ELR (cell line): Measurements from ENCODE around the gene ZNRF2.
"Not testable (repeated sequence)": the region's sequence is repeated elsewhere in the genome, so short reads cannot be mapped to it uniquely, and the experiment has no call there.

Experiments used
- DNase-seq: peaks from one replicate; pipeline ENCODE4 v3.0.0-alpha.2; 2015; ENCODE audit warnings: low read depth

The ZNRF2 gene

DNA sequence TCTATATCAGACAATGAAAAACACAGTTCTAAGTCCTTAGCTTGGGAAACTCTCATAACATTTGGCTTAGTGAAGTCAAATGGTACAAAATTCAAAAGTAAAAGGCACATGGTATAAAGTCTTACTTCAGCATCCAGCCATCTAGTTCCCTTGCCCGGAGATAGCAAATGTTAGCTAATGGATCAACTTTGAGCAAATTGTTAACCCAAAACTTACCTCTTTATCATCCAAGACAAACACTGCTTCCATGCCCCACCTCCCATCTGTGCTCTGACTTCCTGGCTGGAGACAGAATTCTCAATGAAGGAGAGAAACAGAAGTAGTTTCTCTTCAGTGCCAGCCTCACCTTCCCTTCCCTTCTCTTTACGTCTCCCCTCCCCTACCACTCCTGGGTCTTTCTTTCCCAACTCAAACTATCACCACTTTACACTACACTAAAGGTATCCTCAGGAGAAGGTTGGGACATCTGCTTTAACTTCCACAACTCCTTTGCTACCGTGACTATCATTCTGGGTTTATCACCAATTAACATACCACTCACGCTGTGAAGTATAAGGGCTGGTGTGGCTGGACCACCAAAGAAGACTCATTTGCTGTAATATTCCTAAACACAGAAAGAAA is 21.2 kb upstream of the ZNRF2 start:
- DNase-seq, result no peak

DNA sequence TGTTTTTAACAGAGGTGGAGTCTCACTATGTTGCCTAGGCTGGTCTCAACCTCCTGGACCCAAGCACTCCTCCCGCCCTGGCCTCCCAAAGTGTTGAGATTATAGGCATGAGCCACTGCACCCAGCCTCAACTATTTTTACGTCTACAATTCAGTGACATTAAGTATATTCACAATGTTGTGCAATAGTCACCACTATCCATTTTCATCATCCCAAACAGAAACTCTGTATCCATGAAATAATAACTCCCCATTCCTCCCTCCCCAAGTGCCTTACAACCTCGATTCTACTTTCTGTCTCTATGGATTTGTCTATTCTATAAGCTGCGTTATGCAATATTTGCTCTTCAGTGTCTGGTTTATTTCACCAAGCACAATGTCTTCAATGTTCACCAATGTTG is 20.3 kb upstream of the ZNRF2 start:
- no peak for DNase-seq

DNA sequence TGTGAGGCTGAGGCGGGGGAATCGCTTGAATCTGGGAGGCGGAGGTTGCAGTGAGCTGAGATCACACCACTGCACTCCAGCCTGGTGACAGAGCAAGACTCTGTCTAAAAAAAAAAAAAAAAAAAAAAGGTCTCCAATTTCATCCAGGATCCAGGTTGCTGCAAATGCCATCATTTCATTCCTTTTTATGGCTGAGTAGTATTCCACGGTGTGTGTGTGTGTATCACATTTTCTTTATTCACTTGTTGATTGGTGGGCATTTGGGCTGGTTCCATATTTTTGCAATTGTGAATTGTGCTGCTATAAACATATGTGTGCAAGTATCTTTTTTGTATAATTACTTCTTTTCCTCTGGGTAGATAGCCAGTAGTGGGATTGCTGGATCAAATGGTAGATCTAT is 19.2 kb upstream of the ZNRF2 start:
- not testable (repeated sequence) for DNase-seq

DNA sequence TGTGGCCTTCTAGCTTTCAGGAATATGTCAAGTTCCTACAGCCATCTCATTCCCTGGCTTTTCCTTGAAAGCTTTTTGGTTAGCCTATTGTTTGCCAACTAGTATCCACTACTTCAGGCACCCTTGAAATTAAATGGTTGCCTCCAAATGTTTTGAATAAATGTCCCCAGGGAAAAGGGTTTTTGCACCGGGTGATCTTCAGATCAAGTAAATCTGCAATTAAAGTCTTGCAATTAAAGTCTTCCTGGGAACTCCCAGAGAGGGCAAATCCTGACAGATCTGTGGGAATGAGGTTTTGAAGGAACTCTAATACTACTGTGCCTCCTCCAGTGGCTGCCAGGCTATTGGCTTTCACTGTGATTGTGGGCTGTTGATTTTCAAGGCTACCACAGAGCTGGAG is 17.7 kb upstream of the ZNRF2 start:
- DNase-seq, result no peak

DNA sequence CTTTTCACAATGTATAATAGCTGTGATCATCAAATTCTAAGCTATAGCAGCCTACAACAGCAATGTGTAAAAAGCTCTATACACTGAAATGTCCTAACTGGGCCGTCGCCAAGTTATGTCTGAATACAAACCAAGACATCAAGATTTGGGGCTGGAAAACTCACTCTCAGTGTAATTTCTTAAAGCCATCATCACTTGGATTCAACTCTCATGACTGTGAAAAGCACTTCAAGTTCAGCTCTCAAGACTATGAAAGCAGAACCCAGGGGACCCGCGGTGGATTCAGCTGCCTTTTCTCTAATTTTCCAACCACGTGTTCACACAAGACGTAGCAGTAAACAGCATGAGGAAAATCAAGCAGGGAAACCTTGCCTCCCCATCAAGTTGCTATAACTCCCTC is 15.8 kb upstream of the ZNRF2 start:
- no peak for DNase-seq

DNA sequence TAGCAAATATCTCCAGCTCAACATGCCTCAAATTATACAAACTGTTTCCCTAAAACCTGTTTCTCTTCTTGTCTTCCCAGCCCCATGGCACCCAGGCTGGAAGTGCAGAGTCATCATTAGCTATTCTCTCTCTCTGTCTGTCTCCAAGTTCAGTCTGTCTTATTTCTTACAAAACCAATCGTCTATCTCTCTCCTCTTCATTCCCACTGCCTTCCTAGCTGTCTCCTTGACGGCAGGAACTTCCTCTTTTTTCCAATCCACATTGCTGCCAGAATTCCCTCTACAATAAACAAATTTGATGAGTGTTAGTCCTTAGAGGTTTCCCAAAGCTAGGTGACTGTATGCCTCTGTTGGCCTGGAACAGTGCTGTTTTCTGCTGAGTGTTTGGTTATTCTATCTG is 14.9 kb upstream of the ZNRF2 start:
- DNase-seq, result no peak

DNA sequence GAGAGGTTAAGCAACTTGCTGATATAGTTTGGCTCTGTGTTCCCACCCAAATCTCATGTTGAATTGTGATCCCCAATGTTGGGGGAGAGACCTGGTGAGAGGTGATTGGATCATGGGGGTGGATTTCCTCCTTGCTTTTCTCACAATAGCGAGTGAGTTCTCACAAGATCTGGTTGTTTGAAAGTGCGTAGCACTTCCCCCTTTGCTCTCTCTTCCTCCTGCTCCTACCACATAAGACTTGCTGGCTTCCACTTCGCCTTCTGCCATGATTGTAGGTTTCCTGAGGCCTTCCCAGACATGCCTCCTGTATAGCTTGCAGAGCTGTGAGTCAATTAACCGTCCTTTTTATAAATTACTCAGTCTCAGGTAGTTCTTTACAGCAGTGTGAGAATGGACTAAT is 13.5 kb upstream of the ZNRF2 start:
- DNase-seq, result no peak

DNA sequence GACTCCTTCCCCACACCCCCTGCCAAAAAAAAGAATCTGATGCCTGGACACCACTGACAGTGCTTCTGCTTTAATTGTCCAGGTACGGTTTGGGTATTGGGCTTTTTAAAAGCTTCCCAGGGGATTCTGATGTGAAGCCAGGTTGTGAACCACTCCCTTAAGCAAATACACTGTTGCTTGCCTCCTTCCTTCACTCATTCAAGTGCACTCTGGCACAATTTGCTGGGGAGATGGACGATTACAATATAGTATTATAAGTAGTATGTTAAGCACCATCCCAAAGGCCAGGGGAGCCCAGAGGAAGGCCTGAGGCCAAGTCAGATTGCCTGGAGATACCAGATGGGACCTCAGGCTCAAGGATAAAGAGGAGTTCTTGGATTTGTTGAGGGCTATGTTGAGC is 12.3 kb upstream of the ZNRF2 start:
- no peak for DNase-seq

DNA sequence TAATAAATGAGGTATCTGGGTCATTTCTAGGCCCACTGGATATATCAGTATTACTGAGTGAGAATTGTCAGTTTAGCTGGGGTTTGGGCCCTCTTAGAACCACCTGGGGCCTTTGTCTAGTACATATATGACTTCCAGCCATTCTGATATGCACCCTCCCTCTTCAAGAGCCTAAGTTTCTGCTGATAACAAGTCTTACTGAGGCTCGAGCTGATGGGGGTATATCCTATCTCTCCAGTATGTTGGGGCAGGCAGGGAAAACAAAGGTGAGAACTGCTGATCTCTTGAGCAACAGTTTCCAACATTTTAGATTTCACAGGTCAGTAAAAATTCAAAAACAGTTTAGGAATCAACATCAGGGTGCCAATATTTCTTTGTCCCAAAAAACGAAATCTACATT is 10.8 kb upstream of the ZNRF2 start:
- DNase-seq, result no peak

DNA sequence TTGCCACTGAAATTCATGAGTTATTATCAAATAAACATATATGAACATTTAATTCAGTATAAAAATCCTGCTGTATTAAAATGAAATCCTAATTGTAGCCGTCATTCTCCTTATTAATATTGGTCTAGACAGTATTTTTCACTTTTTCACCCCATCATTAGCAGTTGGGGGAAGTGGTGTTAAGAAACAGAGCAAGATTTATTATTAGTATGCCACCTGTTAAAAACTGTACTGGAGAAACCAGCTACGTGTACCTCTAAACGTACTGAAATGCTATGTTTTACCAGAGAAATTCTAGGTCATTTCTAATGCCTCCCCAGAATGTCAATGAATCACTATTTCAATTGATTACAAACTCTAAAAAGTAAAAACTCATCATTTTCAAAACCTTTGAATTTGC is 9.8 kb upstream of the ZNRF2 start:
- no peak for DNase-seq

DNA sequence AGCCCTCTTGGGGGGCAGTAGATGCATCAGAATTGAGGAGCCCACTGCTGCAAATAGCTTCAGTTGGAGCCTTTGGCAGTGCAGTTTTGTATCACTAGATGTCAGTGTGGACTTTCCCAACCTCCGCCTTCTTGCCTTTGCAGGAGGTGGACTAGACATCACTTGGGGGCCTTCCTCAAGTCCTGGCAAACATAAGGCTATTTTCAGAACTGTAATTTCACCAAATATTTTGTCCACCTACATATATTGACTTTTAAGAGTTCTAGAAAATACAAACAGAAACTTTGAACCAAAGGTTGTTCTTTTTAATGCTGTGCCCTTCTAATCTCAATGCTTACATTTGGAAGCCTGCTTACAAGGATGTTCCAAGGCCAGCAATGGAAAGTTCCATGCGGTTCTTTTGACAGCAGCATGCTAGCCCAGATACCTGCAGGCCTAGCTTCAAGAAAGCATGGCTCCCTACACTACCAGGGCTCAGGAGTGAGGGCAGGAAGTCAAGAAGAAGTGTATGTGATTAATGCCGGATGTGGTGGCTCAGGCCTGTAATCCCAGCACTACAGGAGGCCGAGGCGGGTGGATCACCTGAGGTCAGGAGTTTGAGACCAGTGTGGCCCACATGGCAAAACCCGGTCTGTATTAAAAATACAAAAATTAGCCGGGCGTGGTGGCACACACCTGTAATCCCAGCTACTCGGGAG is 8.0 kb upstream of the ZNRF2 start:
- DNase-seq, result peak; percentile 72

DNA sequence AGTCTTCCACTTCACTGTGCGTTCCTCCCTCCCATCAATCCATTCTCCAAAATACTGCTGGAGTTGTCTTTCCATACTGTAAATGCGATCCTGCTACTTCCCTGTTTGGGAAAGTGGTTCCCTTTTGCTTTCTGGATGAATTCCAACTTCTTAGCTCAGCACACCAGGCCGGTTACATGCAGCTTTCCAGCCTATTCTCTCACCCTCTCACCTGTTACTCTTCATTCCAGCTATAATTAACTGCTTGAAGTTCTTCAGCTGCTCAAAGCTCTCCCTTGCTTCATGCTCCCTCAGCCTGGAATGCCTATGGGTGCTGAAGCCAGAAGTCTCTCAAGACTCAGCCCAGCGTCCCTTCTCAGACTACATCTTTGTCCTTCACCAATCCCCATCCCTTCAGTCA is 6.0 kb upstream of the ZNRF2 start:
- DNase-seq, result no peak

DNA sequence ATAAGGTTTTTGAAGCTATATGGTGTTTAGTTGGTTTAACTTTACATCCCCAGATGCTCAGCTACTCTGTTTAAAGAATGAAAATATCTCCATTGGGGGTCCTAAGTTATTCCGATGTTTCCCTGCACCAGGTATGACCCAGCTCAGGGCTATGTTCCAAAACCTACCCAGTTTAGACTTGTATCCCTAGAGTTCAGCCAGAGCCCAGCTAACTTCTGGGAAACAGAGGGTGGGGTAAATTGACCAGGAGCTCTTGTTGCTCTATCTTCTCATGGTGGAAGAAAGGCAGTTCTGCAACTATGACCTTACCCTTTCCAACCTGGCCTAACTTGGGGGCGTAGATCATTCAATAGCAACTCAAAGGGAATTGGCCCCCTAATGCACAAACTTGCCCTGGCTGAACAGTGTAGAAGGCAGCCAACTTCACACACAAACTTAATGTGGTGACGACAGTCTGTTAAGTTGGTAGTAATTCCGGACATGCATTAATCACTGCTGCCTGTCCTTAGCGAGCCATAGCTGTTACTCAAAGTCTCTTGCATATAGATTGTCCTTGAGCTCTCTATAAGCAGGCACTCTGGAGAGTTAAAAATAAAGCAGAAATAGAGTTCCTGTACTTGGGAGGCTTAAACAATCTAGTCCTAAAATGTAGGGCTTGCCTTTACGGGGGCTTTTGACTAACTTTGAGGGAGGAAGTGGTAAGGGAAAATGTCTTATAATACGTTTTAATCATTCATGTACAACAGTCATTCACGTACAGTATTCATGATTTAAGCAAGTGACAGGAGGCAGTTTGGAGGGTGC is 5.3 kb upstream of the ZNRF2 start:
- DNase-seq, result peak; percentile 19

DNA sequence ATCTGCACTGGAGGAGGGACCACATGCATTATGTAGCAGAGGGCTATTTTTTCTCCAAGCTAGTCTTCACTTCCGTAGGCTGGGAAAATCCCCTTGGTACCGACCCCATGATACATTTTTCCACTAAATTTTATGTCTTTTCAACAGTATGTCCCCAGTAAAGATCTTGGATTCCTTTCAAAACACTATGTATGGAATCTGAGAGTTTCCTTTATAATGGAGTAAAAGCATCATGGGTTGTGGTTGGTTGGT is 4.8 kb upstream of the ZNRF2 start:
- no peak for DNase-seq

DNA sequence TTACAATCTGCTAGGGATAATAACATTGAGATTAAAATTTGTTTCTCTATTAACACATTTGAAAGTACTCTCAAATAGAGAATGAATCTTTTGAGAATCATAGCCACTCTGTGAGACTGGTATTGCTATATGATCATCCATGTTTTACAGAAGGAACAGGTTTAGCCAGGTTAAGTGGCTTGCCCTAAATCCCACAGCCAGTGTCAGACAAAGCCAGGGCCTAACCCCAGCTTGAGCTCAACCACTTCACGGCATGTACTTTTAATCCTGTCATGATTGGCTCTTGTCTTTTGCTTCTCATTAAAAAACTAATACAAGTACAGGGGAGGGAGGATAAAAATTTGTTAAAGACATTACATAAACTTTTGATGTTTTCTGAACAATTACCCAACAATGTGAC is 3.8 kb upstream of the ZNRF2 start:
- DNase-seq, result no peak

DNA sequence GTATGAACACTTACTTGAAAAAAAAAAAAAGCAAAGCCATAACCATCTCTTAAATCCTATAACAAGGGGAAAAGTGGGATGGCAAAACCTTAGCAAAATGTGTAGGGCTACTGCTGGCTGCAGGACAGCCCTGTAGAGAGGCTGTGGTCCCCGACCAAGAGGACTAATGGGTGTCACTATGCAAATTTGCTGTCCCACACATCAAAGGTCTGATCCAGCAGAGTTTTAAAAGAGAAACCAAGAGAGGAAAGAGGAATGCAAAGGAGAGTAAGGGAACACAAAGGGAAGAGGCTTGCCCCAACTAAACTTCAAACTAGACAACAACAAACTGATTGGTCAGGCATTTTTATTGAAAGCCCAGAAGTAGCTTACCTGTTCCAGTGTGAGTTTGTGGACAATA is 3.1 kb upstream of the ZNRF2 start:
- DNase-seq, result no peak

DNA sequence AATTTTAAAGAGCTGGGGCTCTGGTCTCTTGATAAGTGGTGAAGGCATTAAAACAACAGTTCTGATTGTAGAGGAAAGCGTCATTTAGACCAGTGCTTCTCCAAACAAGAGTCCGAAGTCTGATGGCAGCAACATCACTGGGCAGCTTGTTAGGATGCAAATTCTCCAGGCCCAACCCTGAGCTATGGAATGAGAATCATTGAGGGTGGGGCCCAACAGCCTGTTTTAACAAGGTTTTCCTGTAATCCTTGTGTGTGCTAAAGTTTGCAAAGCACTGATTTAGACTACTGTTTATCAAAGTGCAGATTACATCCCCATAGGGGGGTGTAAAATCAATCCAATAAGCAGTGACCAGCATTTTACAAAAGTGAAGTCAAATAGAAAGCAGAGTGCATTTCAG is 2.6 kb upstream of the ZNRF2 start:
- no peak for DNase-seq

DNA sequence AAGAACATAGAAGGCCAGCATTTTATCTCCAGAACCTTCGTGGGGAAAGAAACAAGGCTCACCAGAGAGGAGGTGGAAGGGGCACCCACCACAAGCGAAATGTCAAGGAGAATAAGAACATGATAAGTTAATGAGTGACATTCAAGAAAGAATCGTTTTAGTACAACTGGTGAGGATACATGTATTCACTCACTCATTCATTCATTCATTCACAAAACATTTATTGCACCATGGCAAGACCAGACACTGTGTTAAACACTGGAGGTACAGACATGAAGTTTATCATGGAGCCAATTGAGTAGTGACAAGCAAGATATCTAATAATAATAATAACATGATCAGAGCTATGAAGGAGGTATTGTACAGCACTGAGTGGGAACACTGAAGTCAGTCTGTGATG is 1.7 kb upstream of the ZNRF2 start:
- no peak for DNase-seq

DNA sequence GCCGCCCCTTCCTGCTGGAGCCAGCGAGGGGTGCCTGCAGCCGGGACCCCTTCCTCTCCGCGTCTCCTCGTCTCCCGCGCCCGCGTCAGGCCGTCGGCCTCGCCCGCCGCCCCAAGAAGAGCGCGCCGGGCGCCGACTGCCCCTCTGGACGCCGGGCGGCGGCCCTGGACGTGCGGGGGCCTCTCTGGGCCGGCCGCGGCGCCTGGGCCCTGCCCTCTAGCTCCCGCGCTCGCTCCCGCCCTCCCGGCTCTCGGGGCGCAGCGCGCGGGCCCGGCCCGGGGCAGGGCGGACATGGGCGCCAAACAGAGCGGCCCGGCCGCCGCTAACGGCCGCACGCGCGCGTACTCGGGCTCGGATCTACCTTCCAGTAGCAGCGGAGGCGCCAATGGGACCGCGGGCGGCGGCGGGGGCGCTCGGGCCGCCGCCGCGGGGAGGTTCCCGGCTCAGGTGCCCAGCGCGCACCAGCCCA is 704 bp downstream of the ZNRF2 start:
- peak; percentile 54 for DNase-seq

DNA sequence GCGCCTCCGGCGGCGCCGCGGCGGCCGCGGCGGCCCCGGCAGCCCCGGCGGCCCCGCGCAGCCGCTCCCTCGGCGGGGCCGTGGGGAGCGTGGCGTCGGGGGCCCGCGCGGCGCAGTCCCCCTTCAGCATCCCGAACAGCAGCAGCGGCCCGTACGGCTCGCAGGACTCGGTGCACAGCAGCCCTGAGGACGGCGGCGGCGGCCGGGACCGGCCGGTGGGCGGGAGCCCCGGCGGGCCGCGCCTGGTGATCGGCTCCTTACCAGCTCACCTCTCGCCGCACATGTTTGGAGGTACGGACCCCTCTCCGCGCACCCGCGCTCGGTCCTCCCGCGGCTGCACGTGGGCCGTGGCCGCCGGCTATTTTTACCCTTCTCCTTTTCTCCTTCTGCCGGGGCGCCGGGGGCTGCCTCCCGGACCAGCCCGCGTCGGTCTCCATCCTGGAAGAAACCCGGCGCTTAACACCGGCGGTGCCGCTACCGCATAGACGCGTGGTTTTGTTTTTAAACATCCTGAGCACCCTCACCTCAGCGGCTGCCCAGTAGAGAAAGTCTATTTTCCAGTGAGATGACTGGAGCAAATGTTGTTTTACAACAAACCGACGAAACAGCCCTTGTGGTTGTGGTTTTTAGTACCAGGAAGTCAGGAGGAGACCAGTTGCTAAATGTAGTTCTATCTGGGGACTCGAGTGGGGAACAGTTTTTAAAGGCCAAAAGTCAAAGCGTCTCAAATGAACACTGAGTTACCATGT is 1.3 kb downstream of the ZNRF2 start:
- peak; percentile 69 for DNase-seq

DNA sequence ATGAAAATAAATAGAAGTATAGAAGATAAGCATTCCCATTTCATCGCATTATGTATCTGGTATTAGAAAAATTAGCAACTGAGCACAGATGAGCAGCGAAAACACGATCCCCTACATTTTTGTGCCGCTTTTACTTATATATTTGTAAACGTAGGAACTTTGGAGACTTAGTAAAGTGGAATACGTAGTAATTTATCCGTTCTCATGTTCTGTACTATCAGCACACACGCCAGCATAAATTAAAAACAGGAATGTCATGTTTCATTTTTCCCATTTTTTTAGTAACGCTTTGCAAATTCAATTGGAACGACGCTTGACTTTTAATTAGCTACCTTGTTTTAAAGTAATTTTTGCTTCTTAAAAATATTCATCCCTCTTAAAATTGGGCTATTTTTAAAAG is 2.4 kb downstream of the ZNRF2 start:
- peak; percentile 17 for DNase-seq

DNA sequence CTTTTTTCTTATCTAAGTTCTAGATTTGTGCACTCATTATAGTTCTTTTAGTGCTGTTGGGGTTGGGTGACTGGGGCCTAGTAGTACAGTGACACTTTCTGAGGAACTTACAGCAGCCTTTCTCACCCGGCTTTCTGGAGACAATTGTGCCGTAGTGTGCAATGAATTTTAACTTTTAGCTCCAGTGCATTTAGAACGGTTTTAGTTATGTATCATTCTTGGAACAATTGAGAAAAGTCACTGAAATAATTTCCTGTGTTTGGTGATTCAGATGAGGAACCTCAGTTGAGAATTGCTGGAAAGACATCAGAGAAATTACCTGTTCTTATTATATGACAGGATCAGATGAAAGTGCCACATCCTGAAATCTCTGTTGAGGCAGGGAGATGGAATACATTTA is 3.2 kb downstream of the ZNRF2 start:
- DNase-seq, result not testable (repeated sequence)

DNA sequence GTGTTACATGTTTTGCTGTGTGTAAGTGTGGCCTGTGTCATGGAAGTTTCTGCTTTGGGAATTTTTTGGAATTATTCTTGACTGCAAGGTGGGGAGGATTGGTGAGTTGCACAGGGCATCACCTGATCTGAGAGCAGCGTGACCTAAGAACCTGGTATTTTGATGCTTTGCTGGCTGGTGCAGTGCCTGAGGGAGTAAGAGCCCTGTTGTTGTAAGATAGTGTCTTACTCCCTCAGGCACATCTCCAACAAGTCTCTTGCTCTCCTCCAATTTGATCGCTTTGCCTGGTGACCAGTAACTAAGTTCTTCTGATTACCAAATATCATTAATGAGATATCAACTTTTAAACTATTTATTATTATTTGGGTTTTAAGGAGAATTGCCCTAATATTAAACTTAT is 5.2 kb downstream of the ZNRF2 start:
- not testable (repeated sequence) for DNase-seq
